ENCODE data around the gene BTAF1. TPM values are rescaled to one million over a fixed set of nuclear protein-coding genes. Genes with fewer than 3 reads are reported as not detected.

The BTAF1 gene
- total RNA-seq, 1 experiment from 2014 or later: 45.2 TPM

- Histone ChIP-seq H3K9ac (ENCODE audit: extremely low read depth, insufficient read length, low read length) (no peak overlapping the region), H3K18ac (ENCODE audit: insufficient read length, low read depth, low read length) (no peak overlapping the region), H3K79me1 (ENCODE audit: insufficient read depth, low read depth, low read length, poor library complexity, severe bottlenecking) (peaks cover 17% of the 10 kb centered on the region), H3K23ac (ENCODE audit: insufficient read length, low read depth, low read length) (no peak overlapping the region), H3K4me2 (ENCODE audit: insufficient read depth, insufficient read length, low read length) (no peak overlapping the region), H2AK5ac (ENCODE audit: insufficient read length, low read length) (no peak overlapping the region), H3K4me1 (ENCODE audit: insufficient read depth, low read length) (no peaks in the 10 kb centered on the region), H3T11ph (ENCODE audit: low read length) (no peak overlapping the region), H3K27me3 (ENCODE audit: insufficient read depth, low read length) (no peaks in the 10 kb centered on the region), H2BK12ac (ENCODE audit: insufficient read length, low read depth, low read length) (no peak overlapping the region), H2BK120ac (ENCODE audit: low read depth, low read length, poor library complexity, severe bottlenecking) (no peak overlapping the region), H3K4ac (ENCODE audit: low read depth, low read length) (no peak overlapping the region), H3K14ac (ENCODE audit: insufficient read depth, low read length) (no peak overlapping the region), H4K5ac (ENCODE audit: insufficient read length, low read depth, low read length) (no peak overlapping the region), H4K20me1 (ENCODE audit: control insufficient read depth, insufficient read depth, insufficient read length) (no peaks in the 10 kb centered on the region), H2BK5ac (ENCODE audit: insufficient read length, low read length) (no peak overlapping the region), H2BK20ac (ENCODE audit: low read depth, low read length, poor library complexity, severe bottlenecking) (no peak overlapping the region), H3K56ac (ENCODE audit: insufficient read length, low read depth, low read length) (no peak overlapping the region), H4K91ac (ENCODE audit: insufficient read length, low read depth, low read length) (no peak overlapping the region), H3K23me2 (ENCODE audit: insufficient read length, low read depth, low read length, poor library complexity, severe bottlenecking) (no peaks in the 10 kb centered on the region), H3K79me2 (ENCODE audit: insufficient read depth, low read length) (peaks cover 6% of the 10 kb centered on the region; the same call in 1 of the 2 replicates), H3K27ac (ENCODE audit: insufficient read length, low read depth, low read length) (no peak overlapping the region), H2BK15ac (ENCODE audit: low read depth, low read length) (no peak overlapping the region), H3K9me3 (ENCODE audit: control insufficient read depth, low read depth, low read length) (no peaks in the 10 kb centered on the region), H4K8ac (replicated peaks; ENCODE audit: insufficient read length, low read depth, low read length) (no peak overlapping the region), H2AFZ (ENCODE audit: low read length) (no peak overlapping the region)
- peaks cover 17 to 45% (median 35%) of the 10 kb centered on the region in 3 experiments; a peak in 5 of 7 replicates for H3K36me3 Mint-ChIP-seq (ENCODE audit: insufficient read depth in 1 of 3, low read depth in 3 of 3)
- no peak overlapping the region for H3K27ac Mint-ChIP-seq
- TF ChIP-seq CTCF (conservative IDR thresholded peaks at IDR 0.05): no peak
- H3K27me3 Mint-ChIP-seq (ENCODE audit: low read depth): no peaks in the 10 kb centered on the region
- no CpG with 5 or more reads among the region's 2 CpGs for WGBS (ENCODE audit: extremely low coverage, insufficient read length, low lambda C conversion rate)
- H3K4me1 Mint-ChIP-seq: peaks cover 3 to 7% of the 10 kb centered on the region in 2 experiments; a peak in 3 of 4 replicates
- DNase-seq: no peak
- no peak overlapping the region for H3K4me3 Mint-ChIP-seq
- H3K9me3 Mint-ChIP-seq: no peaks in the 10 kb centered on the region
Measured at GRCh38 chr10:91935886-91936285, 12.3 kb downstream of the BTAF1 start.
